HFF-Myc (cell line): ENCODE data around the gene MAST4.

Experiments used
- DNase-seq: peaks from one replicate; pipeline ENCODE4 v3.0.0-alpha.2; 2011; ENCODE audit warnings: low read depth; ENCODE audit errors: extremely low read depth
- H3K4me3 ChIP-seq: replicated peaks from 2 replicates; pipeline ENCODE4 v1.5.1; 2011; ENCODE audit warnings: low read depth, mild to moderate bottlenecking, control low read depth, low read length
- CTCF ChIP-seq: IDR thresholded peaks from 2 replicates; pipeline ENCODE4 v1.5.1; 2012; ENCODE audit warnings: mild to moderate bottlenecking, low read depth, low read length, control low read depth; ENCODE audit errors: missing control alignments

Gene MAST4

GRCh38 chr5:66808663-66809062 lies 212.5 kb downstream of the MAST4 start:
- no peak for TF ChIP-seq CTCF
- H3K4me3 ChIP-seq, result no peak overlapping the region
- DNase-seq, result no peak

GRCh38 chr5:66810151-66810550 lies 214.0 kb downstream of the MAST4 start:
- no peak overlapping the region for H3K4me3 ChIP-seq
- no peak for TF ChIP-seq CTCF
- DNase-seq, result no peak

GRCh38 chr5:66810848-66811261 lies 214.7 kb downstream of the MAST4 start:
- no peak for TF ChIP-seq CTCF
- no peak for DNase-seq
- no peak overlapping the region for H3K4me3 ChIP-seq

- DNase-seq, result no peak
- no peak overlapping the region for H3K4me3 ChIP-seq
These were observed 216.1 kb downstream of the MAST4 start for GRCh38 chr5:66812291-66812690.

GRCh38 chr5:66813306-66813705 lies 217.1 kb downstream of the MAST4 start:
- TF ChIP-seq CTCF, result no peak
- no peak overlapping the region for H3K4me3 ChIP-seq
- DNase-seq, result no peak

More at GRCh38 chr5:66812291-66812690, 216.1 kb downstream of the MAST4 start:
- no peak for TF ChIP-seq CTCF

GRCh38 chr5:66814146-66814991 lies 218.2 kb downstream of the MAST4 start:
- DNase-seq, result no peak
- TF ChIP-seq CTCF, result peak; percentile 71
- H3K4me3 ChIP-seq, result no peak overlapping the region

GRCh38 chr5:66818304-66818934 lies 222.2 kb downstream of the MAST4 start:
- no peak overlapping the region for H3K4me3 ChIP-seq
- no peak for TF ChIP-seq CTCF
- no peak for DNase-seq
